HFFc6 (cell line): Measurements from ENCODE around the gene GALNT15. TPM values are rescaled to one million over a fixed set of nuclear protein-coding genes. Genes with fewer than 3 reads are reported as not detected.

ENCODE experiments used
- DNase-seq: peaks from one replicate; pipeline ENCODE4 v3.0.0-alpha.2; 2018
- H3K27ac Mint-ChIP-seq: 2 replicates; pipeline ENCODE4 v1.8.0; 2020; ENCODE audit warnings: mild to moderate bottlenecking, mixed read lengths
- H3K27me3 Mint-ChIP-seq: 2 replicates; pipeline ENCODE4 v1.8.0; 2021; ENCODE audit warnings: mild to moderate bottlenecking, moderate library complexity, mixed read lengths; ENCODE audit not compliant: insufficient read depth
- H3K36me3 Mint-ChIP-seq: 2 replicates; pipeline ENCODE4 v1.8.0; 2021; ENCODE audit warnings: low read depth, mixed read lengths
- H3K4me1 Mint-ChIP-seq: 2 replicates; pipeline ENCODE4 v1.8.0; 2020; ENCODE audit warnings: low read depth, mixed read lengths
- H3K4me3 Mint-ChIP-seq: 2 replicates; pipeline ENCODE4 v1.8.0; 2020; ENCODE audit warnings: mild to moderate bottlenecking, moderate library complexity, mixed read lengths
- H3K9me3 Mint-ChIP-seq: 2 replicates; pipeline ENCODE4 v1.8.0; 2020; ENCODE audit warnings: mild to moderate bottlenecking, mixed read lengths
- CTCF ChIP-seq: fragments of 200-600 bp; sonication (generic); IDR thresholded peaks from 2 replicates; pipeline ENCODE4 v1.5.0; 2021; ENCODE audit warnings: antibody characterized with exemption, mild to moderate bottlenecking
- total RNA-seq, 6 experiments: library from RNA; stranded (reverse); fragmentation: NEBNext Ultra II Directional; extraction: Animal tissue kit (Norgen Biotek cat#: 25700); gene quantifications; 2 replicates in 1 of 6; 3 replicates in 5 of 6; pipeline ENCODE4 v1.2.3, GENCODE V29; 2021

The GALNT15 gene
- total RNA-seq, 6 experiments from 2014 or later: 5.5 to 7.2 (median 6.4) TPM

- no peak for TF ChIP-seq CTCF
- Mint-ChIP-seq H3K27me3 (no peaks in the 10 kb centered on the region; the same call in 1 of the 2 replicates), H3K9me3 (no peaks in the 10 kb centered on the region), H3K4me3 (no peak overlapping the region), H3K4me1 (0 out of 2 replicates have a peak, but pooled peaks cover 8% of the 10 kb centered on the region), H3K36me3 (peaks cover 11% of the 10 kb centered on the region), H3K27ac (no peak overlapping the region)
- no peak for DNase-seq
Observed at GRCh38 chr3:16255326-16255725, 80.8 kb downstream of the GALNT15 start.

DNA sequence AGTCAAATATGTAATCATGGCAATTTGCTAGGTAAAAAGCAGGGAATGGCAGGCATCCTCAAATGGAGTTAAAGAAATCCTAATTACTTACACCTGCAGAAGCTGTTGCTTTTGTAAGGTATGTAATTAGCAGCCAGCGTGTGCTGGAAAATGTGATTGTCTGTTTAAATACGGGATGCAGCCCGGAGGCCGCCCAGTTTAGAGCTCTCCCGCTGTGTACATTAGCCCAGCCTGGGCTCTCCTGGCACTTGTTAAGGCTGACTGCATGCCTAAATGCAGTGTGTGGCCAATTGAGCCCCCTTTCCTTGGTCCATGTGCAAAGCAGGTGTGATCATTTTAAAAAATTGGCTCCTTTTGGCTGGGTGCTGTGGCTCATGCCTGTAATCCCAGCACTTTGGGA lies 81.2 kb downstream of the GALNT15 start:
- H3K36me3 Mint-ChIP-seq: peaks cover 11% of the 10 kb centered on the region

DNA sequence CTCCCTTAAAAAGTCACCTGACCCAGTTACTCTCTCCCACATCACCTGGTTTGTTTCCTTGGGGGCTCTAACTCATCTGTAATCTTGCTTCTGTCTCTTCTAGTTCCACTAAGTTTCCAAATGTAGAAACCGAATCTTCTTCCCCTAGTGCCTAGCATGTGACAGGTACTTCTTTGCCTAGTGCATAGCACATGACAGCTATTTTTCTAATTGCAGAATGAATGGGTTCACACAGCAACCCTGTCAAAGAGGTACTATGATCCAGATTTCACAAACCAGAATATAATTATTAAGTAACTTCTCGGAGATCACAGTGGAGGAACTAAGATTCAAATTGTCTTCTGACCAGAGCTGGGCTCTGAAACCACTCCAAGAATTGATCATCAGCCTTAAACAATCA lies 82.8 kb downstream of the GALNT15 start:
- Mint-ChIP-seq H3K27me3 (no peaks in the 10 kb centered on the region), H3K36me3 (peaks cover 11% of the 10 kb centered on the region), H3K9me3 (no peaks in the 10 kb centered on the region), H3K27ac (no peak overlapping the region), H3K4me3 (no peak overlapping the region), H3K4me1 (peaks cover 11% of the 10 kb centered on the region)
- TF ChIP-seq CTCF: no peak
- no peak for DNase-seq

More for the DNA sequence above, 81.2 kb downstream of the GALNT15 start:
- no peaks in the 10 kb centered on the region for H3K9me3 Mint-ChIP-seq
- H3K27ac Mint-ChIP-seq: no peak overlapping the region
- no peak for TF ChIP-seq CTCF
- no peak for DNase-seq
- H3K4me3 Mint-ChIP-seq: no peak overlapping the region
- H3K27me3 Mint-ChIP-seq: no peaks in the 10 kb centered on the region; the same call in 1 of the 2 replicates
- peaks cover 10% of the 10 kb centered on the region for H3K4me1 Mint-ChIP-seq

GRCh38 chr3:16258177-16258576 lies 83.7 kb downstream of the GALNT15 start:
- Mint-ChIP-seq H3K27me3 (no peaks in the 10 kb centered on the region), H3K27ac (no peak overlapping the region), H3K4me1 (peaks cover 11% of the 10 kb centered on the region), H3K4me3 (no peak overlapping the region), H3K9me3 (no peaks in the 10 kb centered on the region), H3K36me3 (peaks cover 11% of the 10 kb centered on the region)
- no peak for DNase-seq
- TF ChIP-seq CTCF: no peak

- Mint-ChIP-seq H3K27me3 (no peaks in the 10 kb centered on the region), H3K36me3 (peaks cover 11% of the 10 kb centered on the region), H3K27ac (no peak overlapping the region), H3K9me3 (no peaks in the 10 kb centered on the region), H3K4me3 (no peak overlapping the region), H3K4me1 (peaks cover 12% of the 10 kb centered on the region)
- TF ChIP-seq CTCF: no peak
- DNase-seq: no peak
Observed at GRCh38 chr3:16258866-16259265, 84.4 kb downstream of the GALNT15 start.

GRCh38 chr3:16260046-16260445 lies 85.6 kb downstream of the GALNT15 start:
- Mint-ChIP-seq H3K27ac (no peak overlapping the region), H3K9me3 (no peaks in the 10 kb centered on the region), H3K27me3 (no peaks in the 10 kb centered on the region), H3K4me3 (no peak overlapping the region), H3K36me3 (peaks cover 20% of the 10 kb centered on the region), H3K4me1 (peaks cover 17% of the 10 kb centered on the region)
- no peak for TF ChIP-seq CTCF
- DNase-seq: no peak
